AG09319 (cell line): ENCODE measurements around the gene GFER.

ENCODE experiments used
- DNase-seq: peaks from one replicate; pipeline ENCODE4 v3.0.0-alpha.2; 2010; ENCODE audit warnings: low read depth; ENCODE audit errors: extremely low read depth
- CTCF ChIP-seq: IDR thresholded peaks from 2 replicates; pipeline ENCODE4 v1.5.1; 2011; ENCODE audit warnings: low read depth, mild to moderate bottlenecking, inconsistent platforms, low read length, moderate library complexity

The GFER gene

GRCh38 chr16:1980030-1980769, 3.8 kb upstream of the GFER start:
- no peak for TF ChIP-seq CTCF
- no peak for DNase-seq

- DNase-seq = no peak
- TF ChIP-seq CTCF = no peak
Measured at GRCh38 chr16:1980770-1981087, 3.3 kb upstream of the GFER start.

- no peak for DNase-seq
- TF ChIP-seq CTCF = no peak
Measured at GRCh38 chr16:1981398-1981836, 2.6 kb upstream of the GFER start, which contains the start of gene NOXO1. NOXO1 (minus strand) TSS chr16:1981469; CDS start chr16:1981179, 290 bp downstream.

DNA sequence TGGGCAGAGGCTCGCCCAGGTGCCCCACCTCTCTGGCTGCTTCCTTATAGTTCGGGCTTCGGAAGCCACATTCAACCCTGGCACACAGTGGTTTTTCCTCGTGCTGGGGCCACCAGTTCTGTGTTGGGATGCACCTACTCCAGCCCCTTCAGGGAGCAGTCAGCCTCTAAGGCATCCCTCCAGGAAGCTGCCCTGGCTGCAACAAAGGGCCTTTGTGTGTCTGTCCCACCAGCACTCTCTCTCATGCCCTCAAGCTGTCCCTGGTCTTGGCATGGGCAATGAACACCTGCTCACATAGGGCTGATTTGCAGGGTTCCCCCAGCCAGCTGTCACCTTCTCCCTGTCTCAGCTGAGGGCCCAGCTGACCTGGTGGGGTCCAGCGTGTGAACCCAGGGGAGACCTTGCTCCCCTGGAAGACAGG, 2.0 kb upstream of the GFER start:
- no peak for TF ChIP-seq CTCF
- DNase-seq = no peak

GRCh38 chr16:1982991-1983543, 926 bp upstream of the GFER start:
- peak; percentile 27 for TF ChIP-seq CTCF
- DNase-seq = no peak

GRCh38 chr16:1984347-1985225, 593 bp downstream of the GFER start:
- no peak for TF ChIP-seq CTCF
- DNase-seq = no peak
